ENCODE data around the gene ZNF444. TPM values are rescaled to one million over a fixed set of nuclear protein-coding genes. Genes with fewer than 3 reads are reported as not detected.

Gene ZNF444
- total RNA-seq, 1 experiment from 2014 or later: 84.0 TPM

GRCh38 chr19:56121180-56122167 lies 19.6 kb upstream of the ZNF444 start, which contains the start of gene ZNF787 (continued):
- TF ChIP-seq AFF4 (CRISPR knock-in tag; IDR thresholded peaks at IDR 0.05; ENCODE audit: borderline replicate concordance): no peak
- TF ChIP-seq MYBL2 (CRISPR knock-in tag; IDR thresholded peaks at IDR 0.05): peak; percentile 38; the same call in 1 of the 2 replicates
- TF ChIP-seq FOXK1 (CRISPR knock-in tag; IDR thresholded peaks at IDR 0.05): peak; percentile 55; the same call in 1 of the 2 replicates
- no peak for TF ChIP-seq OVOL2 (CRISPR knock-in tag; IDR thresholded peaks at IDR 0.05; ENCODE audit: borderline replicate concordance)
- no peak for TF ChIP-seq PRDM15 (CRISPR knock-in tag; IDR thresholded peaks at IDR 0.05)
- no peak for TF ChIP-seq FOXJ3 (CRISPR knock-in tag; IDR thresholded peaks at IDR 0.05; ENCODE audit: borderline replicate concordance)
- no peak for TF ChIP-seq FOXP4 (CRISPR knock-in tag; IDR thresholded peaks at IDR 0.05)
- TF ChIP-seq PRRX2 (CRISPR knock-in tag; IDR thresholded peaks at IDR 0.05): no peak
- TF ChIP-seq HMGXB4 (CRISPR knock-in tag; IDR thresholded peaks at IDR 0.05): peak; percentile 51; the same call in 1 of the 2 replicates
- no peak for TF ChIP-seq EMX1 (CRISPR knock-in tag; IDR thresholded peaks at IDR 0.05)
- no peak for TF ChIP-seq SOX15 (CRISPR knock-in tag; IDR thresholded peaks at IDR 0.05)
- TF ChIP-seq SP1 (CRISPR knock-in tag; conservative IDR thresholded peaks at IDR 0.05): peak; percentile 66; the same call in 1 of the 2 replicates
- TF ChIP-seq JUN (CRISPR knock-in tag; IDR thresholded peaks at IDR 0.05): no peak
- TF ChIP-seq RELA (CRISPR knock-in tag; IDR thresholded peaks at IDR 0.05; ENCODE audit: borderline replicate concordance): no peak
- TF ChIP-seq NR2C2 (CRISPR knock-in tag; IDR thresholded peaks at IDR 0.05): no peak
- no peak for TF ChIP-seq MLX (CRISPR knock-in tag; IDR thresholded peaks at IDR 0.05)
- peak; percentile 81 for TF ChIP-seq E2F5 (CRISPR knock-in tag; IDR thresholded peaks at IDR 0.05)
- no peak for TF ChIP-seq TEAD4 (CRISPR knock-in tag; IDR thresholded peaks at IDR 0.05)
- no peak for TF ChIP-seq ZNF416 (CRISPR knock-in tag; IDR thresholded peaks at IDR 0.05)
- no peak for TF ChIP-seq CREM (CRISPR knock-in tag; IDR thresholded peaks at IDR 0.05)
- TF ChIP-seq ZBTB43 (CRISPR knock-in tag; IDR thresholded peaks at IDR 0.05): no peak
- TF ChIP-seq GABPB1 (CRISPR knock-in tag; IDR thresholded peaks at IDR 0.05): peak; percentile 64; the same call in 1 of the 2 replicates
